ENCODE results near the gene DSN1.

The DSN1 gene

GRCh38 chr20:36796117-36796516 is 22.6 kb upstream of the DSN1 start:
- no peak for FAIRE-seq
- no peak for DNase-seq (ENCODE audit: insufficient read length, low spot score)

- DNase-seq (ENCODE audit: insufficient read length, low spot score) = no peak
- FAIRE-seq = peak; percentile 86
Measured at GRCh38 chr20:36795691-36796090, 22.1 kb upstream of the DSN1 start.

- no peak for DNase-seq (ENCODE audit: insufficient read length, low spot score)
- no peak for FAIRE-seq
Measured at GRCh38 chr20:36794116-36794474, 20.5 kb upstream of the DSN1 start.

DNA sequence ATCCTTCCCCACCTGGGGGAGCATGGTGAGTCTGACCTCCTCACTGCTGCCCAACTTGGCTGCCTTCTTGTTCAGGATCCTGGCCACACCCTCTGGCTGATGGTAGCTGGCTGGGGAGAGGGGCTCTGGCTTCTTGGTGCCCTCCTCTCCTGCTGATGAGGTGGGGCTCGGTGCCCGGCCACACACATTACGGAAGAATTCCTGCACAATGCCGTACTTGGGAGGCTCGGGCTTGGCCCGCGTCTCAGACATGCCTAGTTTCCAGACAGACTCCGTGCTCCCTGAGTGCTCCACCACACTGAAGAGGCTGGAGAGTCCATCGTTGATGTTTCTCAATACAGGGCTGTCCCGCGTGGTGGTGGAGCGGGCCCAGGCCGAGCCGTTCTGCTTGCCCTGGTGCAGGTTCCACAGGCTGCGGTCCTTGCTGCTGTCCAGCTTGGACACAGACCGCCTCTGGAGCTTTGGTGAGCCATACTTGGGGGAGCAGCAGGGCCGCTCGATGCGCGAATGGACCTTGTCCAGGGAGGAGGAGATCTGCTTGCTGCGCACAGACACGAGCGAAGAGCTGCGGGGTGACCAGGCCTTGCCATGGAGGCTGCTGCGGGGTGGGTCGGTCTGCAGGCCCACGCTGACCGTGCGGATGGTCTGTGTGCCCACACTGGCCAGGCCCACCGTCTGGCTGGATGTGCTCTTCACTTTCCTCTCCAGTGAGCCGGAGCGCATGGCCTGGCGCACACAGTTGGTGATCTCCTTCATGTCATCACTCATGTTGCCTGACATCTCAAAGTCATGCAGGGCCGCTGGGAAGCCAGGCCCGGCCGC is 19.9 kb upstream of the DSN1 start:
- FAIRE-seq (peak; percentile 33), DNase-seq (ENCODE audit: insufficient read length, low spot score) (no peak)

DNA sequence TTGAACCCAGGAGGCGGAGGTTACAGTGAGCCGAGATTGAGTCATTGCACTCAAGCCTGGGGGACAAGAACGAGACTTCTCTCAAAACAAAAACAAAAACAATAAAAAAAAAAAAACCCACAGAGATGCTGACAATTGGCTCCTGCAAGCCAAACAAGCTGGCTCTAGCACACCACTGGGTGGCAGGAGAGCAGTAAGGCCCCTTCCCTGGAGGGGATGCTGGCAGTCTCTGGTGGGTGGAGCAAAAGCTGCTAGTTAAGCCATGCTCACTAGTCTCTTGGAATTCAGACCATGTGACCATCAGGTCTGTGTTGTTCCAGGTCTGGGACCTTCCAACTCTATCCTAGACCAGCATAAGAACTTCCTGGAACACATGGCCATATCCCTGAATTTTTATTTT is 18.9 kb upstream of the DSN1 start:
- DNase-seq (ENCODE audit: insufficient read length, low spot score) (peak; percentile 92), FAIRE-seq (peak; percentile 86)

DNA sequence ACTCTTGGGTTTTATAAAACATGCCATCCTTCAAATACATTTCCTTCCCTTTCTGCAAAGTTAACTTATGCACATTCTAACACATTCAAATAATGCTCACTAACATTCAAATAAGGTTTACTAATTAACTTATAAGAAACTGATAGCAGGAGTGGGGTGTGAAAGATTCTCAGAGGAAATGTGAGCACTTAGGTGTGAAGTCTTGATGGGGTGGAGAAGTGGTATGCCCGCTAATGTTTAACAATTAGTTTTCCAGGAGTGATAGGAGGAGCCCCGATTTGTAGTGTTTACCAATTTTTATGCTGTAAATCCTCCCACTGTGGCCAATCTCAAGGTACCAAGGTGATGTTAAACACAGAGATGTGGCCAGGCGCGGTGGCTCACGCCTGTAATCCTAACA is 18.3 kb upstream of the DSN1 start:
- FAIRE-seq (no peak), DNase-seq (ENCODE audit: insufficient read length, low spot score) (no peak)

GRCh38 chr20:36786663-36787062 is 13.1 kb upstream of the DSN1 start:
- DNase-seq (ENCODE audit: insufficient read length, low spot score) (no peak), FAIRE-seq (no peak)

- peak; percentile 90 for FAIRE-seq
Measured at GRCh38 chr20:36786246-36786645, 12.7 kb upstream of the DSN1 start.

DNA sequence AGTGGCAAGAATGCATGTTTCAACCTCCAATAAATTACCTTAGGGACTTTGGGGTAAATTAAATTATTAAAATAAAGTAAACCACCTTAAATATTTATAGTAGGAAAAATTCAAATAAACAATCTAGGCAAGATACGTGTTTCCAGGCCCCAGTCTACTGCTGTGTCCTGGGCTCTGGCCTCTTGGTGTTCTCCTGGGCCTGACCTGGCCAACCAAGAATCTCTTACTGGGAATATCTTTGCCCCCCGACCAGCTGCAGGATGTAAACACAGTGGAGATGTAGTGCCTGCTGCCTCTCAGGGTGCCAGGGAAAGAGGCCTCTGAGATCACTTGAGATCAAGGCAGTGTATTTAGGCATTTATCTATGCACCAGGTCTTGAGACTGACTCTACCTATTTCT is 11.7 kb upstream of the DSN1 start:
- FAIRE-seq = no peak
- DNase-seq (ENCODE audit: insufficient read length, low spot score) = no peak

More at GRCh38 chr20:36786246-36786645, 12.7 kb upstream of the DSN1 start:
- no peak for DNase-seq (ENCODE audit: insufficient read length, low spot score)

- no peak for DNase-seq (ENCODE audit: insufficient read length, low spot score)
Measured at GRCh38 chr20:36784900-36785299, 11.3 kb upstream of the DSN1 start.

DNA sequence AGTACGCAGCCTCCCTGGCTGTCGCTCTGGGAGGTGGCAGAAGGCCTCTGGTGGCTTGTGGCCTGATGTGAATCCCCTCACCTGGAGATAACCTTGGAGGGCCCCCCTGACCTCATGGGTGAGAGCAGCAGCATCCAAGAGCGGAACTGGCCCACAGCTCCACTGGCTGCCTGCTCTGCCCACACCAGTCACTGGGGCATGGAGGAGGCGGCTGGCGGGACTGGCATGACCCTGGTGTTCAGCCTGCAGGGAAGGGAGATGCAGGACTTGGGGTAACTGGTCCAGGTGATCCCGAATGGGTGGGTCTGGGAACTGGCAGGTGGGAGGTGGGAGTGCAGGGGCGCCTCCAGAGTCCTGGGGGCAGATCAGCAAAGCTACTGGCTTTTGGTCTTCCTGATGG is 10.6 kb upstream of the DSN1 start:
- DNase-seq (ENCODE audit: insufficient read length, low spot score) (no peak), FAIRE-seq (no peak)

More at GRCh38 chr20:36784900-36785299, 11.3 kb upstream of the DSN1 start:
- no peak for FAIRE-seq

DNA sequence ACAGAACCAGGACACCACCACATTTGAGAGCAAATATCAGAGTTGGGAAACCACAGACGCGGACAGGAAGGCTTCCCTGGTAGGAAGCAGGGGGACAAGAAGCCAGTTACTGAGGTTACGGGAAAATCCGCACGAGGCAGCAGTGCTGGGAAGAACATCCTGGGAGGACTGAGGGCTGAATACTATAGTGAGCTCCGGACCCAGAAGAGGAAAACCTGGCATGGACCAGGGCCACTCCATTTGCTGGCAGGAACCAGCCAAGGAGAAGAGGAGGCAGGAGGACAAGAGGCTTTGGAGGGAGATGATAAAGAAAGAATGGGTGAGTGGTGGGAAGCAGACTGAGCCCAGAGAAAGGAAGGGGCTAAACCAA is 6.1 kb upstream of the DSN1 start:
- DNase-seq (ENCODE audit: insufficient read length, low spot score) = no peak
- FAIRE-seq = no peak

DNA sequence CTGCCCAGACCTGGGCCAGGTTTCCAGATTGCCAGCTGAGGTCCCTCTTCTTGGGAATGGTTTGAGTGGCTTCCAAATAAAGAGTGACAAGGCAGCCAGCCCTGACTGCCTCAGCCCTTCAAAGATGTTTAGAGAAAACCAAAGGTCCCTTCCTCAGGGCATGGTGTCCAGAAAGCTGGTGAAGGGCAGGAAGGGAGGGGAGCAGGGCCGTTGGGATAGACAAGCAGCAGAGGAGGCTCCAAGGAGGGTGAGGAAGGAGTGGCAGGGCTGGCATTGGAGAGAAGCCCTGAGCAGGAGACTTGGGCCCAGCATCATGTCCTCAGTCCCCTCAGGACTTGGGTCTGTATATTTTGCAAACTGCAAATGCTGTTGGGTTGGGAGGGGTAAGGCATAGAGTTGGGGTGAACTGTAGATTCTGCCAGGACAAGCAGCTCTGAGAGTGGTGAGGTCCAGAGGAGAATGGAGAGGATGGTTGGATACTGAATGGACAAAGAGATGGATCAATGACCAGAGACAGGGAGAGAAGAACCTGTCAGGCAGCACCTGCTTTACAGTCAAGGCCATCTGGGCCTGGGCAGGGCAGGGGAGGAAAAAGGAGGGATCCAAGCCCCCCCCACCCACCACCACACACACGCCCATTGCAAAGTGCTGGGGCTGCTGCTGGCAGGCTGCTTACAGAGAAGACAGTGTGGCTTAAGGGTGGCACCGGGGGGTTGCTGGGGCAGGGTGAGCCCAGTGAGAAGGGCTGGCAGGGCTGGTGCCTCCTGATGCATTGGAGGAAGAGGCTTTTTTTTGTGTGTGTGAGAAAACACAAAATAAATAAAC is 5.5 kb upstream of the DSN1 start:
- FAIRE-seq (peak; percentile 26), DNase-seq (ENCODE audit: insufficient read length, low spot score) (no peak)

DNA sequence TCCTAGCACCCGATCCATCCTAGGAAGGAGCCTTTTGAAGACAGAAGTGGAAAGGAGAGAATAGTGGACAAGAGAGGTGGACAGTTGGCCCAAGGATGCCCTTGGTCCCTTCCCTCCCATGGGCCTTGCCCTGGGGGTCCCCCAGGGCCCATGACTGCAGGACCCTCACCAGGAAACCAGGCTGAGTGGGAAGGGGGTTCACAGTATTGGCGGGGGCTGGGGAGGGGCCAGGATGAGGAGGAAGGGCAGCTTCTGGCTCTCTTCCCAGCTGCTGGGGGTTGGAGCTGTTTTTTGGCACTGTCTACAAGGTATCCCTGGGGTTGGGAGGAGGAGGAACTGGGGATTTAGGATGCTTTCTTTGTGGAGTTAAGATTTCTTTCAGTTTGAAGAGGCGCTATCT is 4.0 kb upstream of the DSN1 start:
- no peak for DNase-seq (ENCODE audit: insufficient read length, low spot score)
- FAIRE-seq = no peak

GRCh38 chr20:36777167-36777566 is 3.6 kb upstream of the DSN1 start:
- DNase-seq (ENCODE audit: insufficient read length, low spot score) = no peak
- FAIRE-seq = no peak

- FAIRE-seq = no peak
- DNase-seq (ENCODE audit: insufficient read length, low spot score) = no peak
Measured at GRCh38 chr20:36775826-36776225, 2.3 kb upstream of the DSN1 start.

DNA sequence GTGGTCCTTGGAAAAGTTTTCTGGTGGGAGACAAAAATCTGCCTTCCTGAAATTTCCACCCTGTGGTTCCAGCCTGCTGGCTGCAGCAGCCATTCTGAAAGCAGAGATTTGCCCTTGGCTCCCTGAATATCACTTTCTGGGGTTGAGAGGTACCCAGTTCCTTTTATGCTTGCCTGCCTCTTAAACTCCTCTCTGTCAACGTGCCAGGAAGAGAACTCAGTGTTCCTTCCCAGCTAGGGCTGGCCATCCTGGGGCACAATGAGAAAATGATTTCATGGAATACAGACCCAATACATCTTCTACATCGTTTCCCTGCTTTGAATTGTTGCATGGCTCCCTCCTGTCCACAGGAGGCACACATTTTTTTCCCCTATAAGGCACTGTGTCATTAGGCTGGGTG is 1.6 kb upstream of the DSN1 start:
- DNase-seq (ENCODE audit: insufficient read length, low spot score) = no peak

GRCh38 chr20:36773107-36773596 is 411 bp downstream of the DSN1 start:
- DNase-seq (ENCODE audit: insufficient read length, low spot score) (no peak), FAIRE-seq (no peak)

More for the DNA sequence above, 1.6 kb upstream of the DSN1 start:
- peak; percentile 36 for FAIRE-seq

DNA sequence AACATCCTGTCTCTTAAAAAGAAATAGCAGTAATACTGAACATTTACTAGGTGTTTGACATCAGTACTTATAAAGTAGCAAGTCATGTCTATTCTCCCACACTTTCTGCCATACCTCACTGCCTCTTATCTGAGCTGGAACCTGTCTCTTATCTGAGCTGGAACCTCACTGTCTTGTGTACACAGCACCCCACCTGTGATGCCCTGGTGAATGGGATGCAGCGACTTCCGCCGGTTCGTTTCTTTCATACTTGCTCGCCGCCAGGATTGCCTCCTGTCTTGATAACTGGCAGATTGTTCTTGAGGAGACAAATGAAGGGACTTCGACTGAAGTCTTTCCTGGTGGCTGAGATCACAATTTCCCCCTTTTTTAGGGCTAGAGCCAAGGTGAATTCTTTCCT is 2.9 kb downstream of the DSN1 start:
- DNase-seq (ENCODE audit: insufficient read length, low spot score) (no peak), FAIRE-seq (no peak)

GRCh38 chr20:36768768-36769430 is 4.7 kb downstream of the DSN1 start:
- FAIRE-seq (no peak), DNase-seq (ENCODE audit: insufficient read length, low spot score) (no peak)

DNA sequence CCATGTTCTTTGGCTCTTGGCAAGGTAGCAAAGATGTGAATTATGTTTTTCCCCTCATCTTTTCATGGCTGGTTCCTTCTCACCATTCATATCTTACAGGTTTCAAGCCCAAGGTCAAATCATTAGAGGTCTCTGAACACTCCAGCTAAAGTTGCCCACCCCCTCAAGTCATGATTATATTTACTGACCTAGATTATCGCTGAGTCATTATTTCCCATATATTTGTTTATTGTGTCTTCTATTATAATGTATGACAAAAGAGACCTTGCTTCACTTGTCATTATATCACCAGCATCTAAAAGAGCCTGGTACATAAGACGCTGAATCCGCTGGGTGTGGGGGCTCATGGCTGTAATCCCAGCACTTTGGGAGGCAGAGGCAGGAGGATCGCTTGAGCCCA is 12.4 kb downstream of the DSN1 start:
- DNase-seq (ENCODE audit: insufficient read length, low spot score) = no peak
- FAIRE-seq = no peak
